Karpas-422 (cell line): Measurements from ENCODE around the gene MET. TPM values are rescaled to one million over a fixed set of nuclear protein-coding genes. Genes with fewer than 3 reads are reported as not detected.
"Not testable (repeated sequence)": the region's sequence is repeated elsewhere in the genome, so short reads cannot be mapped to it uniquely, and the experiment has no call there.

Source experiments
- DNase-seq: peaks from one replicate; pipeline ENCODE4 v3.0.0-alpha.2; 2015
- H2AFZ ChIP-seq: fragments of 200-600 bp; sonication (generic); 2 replicates; pipeline ENCODE4 v1.6.1; 2014; ENCODE audit warnings: antibody characterized with exemption, low read length, mixed read lengths
- H3K27ac ChIP-seq: fragments of 200-600 bp; sonication (generic); 2 replicates; pipeline ENCODE4 v1.5.1; 2014; ENCODE audit warnings: mild to moderate bottlenecking, low read length, moderate library complexity
- H3K27me3 ChIP-seq: fragments of 200-600 bp; sonication (generic); 2 replicates; pipeline ENCODE4 v1.6.1; 2014; ENCODE audit warnings: low read length, mixed read lengths
- H3K36me3 ChIP-seq: fragments of 200-600 bp; sonication (generic); 2 replicates; pipeline ENCODE4 v1.6.1; 2014; ENCODE audit warnings: low read length, mixed read lengths; ENCODE audit not compliant: insufficient read depth
- H3K4me1 ChIP-seq: fragments of 200-600 bp; sonication (generic); 2 replicates; pipeline ENCODE4 v1.6.1; 2014; ENCODE audit warnings: mild to moderate bottlenecking, low read length, mixed read lengths
- H3K4me2 ChIP-seq: fragments of 200-600 bp; sonication (generic); 2 replicates; pipeline ENCODE4 v1.6.1; 2014; ENCODE audit warnings: low read length, low read depth, mild to moderate bottlenecking; ENCODE audit not compliant: poor library complexity, severe bottlenecking
- H3K4me3 ChIP-seq: fragments of 200-600 bp; sonication (generic); 2 replicates; pipeline ENCODE4 v1.5.1; 2014; ENCODE audit warnings: mild to moderate bottlenecking, antibody characterized with exemption, low read length, mixed read lengths
- H3K79me2 ChIP-seq: fragments of 200-600 bp; sonication (generic); 2 replicates; pipeline ENCODE4 v1.6.1; 2014; ENCODE audit warnings: mild to moderate bottlenecking, low read length, mixed read lengths
- H3K9ac ChIP-seq: fragments of 200-600 bp; sonication (generic); 2 replicates; pipeline ENCODE4 v1.6.0; 2014; ENCODE audit warnings: low read length
- H3K9me2 ChIP-seq: fragments of 200-600 bp; sonication (generic), shearing (Covaris generic); replicated peaks from 2 replicates; pipeline ENCODE4 v1.6.0; 2014; ENCODE audit warnings: mild to moderate bottlenecking, low read length, moderate library complexity; ENCODE audit not compliant: insufficient read depth
- H3K9me3 ChIP-seq: fragments of 300-700, 200-600 bp; sonication (generic); 2 replicates; pipeline ENCODE4 v1.6.1; 2014; ENCODE audit warnings: low read length, mixed read lengths
- H4K20me1 ChIP-seq: fragments of 200-600 bp; sonication (generic); 2 replicates; pipeline ENCODE4 v1.6.1; 2014; ENCODE audit warnings: mild to moderate bottlenecking, antibody characterized with exemption, low read length, low read depth; ENCODE audit not compliant: insufficient read depth
- total RNA-seq: library from RNA; depleted of rRNA; stranded (reverse); fragments of >200 nt; shearing (Covaris generic); gene quantifications from 2 replicates; pipeline ENCODE4 v1.2.3, GENCODE V29; 2014; ENCODE audit warnings: low replicate concordance

Gene MET
- total RNA-seq, 1 experiment from 2014 or later = 158 TPM

- DNase-seq = no peak
- no peak overlapping the region for H3K27ac ChIP-seq
- no peak overlapping the region for H3K9ac ChIP-seq
- no peaks in the 10 kb centered on the region for H3K27me3 ChIP-seq
- H3K4me2 ChIP-seq = no peak overlapping the region
- no peaks in the 10 kb centered on the region for H4K20me1 ChIP-seq
- H3K9me3 ChIP-seq = no peaks in the 10 kb centered on the region
- H3K36me3 ChIP-seq = peaks cover 58% of the 10 kb centered on the region
- H3K79me2 ChIP-seq = peaks cover 22% of the 10 kb centered on the region
- no peak overlapping the region for H2AFZ ChIP-seq
- H3K9me2 ChIP-seq = no peaks in the 10 kb centered on the region
- no peaks in the 10 kb centered on the region for H3K4me1 ChIP-seq
- H3K4me3 ChIP-seq = no peak overlapping the region
Observed at GRCh38 chr7:116754186-116754585, 82.2 kb downstream of the MET start.

GRCh38 chr7:116757283-116757682 lies 85.3 kb downstream of the MET start:
- no peak overlapping the region for H3K9ac ChIP-seq
- DNase-seq = no peak
- H3K36me3 ChIP-seq = peaks cover 81% of the 10 kb centered on the region
- H3K9me3 ChIP-seq = no peaks in the 10 kb centered on the region
- no peak overlapping the region for H3K4me3 ChIP-seq
- H3K27me3 ChIP-seq = no peaks in the 10 kb centered on the region
- no peak overlapping the region for H3K27ac ChIP-seq
- no peak overlapping the region for H2AFZ ChIP-seq
- no peak overlapping the region for H3K4me2 ChIP-seq
- H3K79me2 ChIP-seq = peaks cover 28% of the 10 kb centered on the region
- no peaks in the 10 kb centered on the region for H4K20me1 ChIP-seq
- H3K4me1 ChIP-seq = no peaks in the 10 kb centered on the region
- H3K9me2 ChIP-seq = no peaks in the 10 kb centered on the region

GRCh38 chr7:116759642-116760041 lies 87.6 kb downstream of the MET start:
- not testable (repeated sequence) for H2AFZ ChIP-seq, H3K4me1 ChIP-seq, H3K9me2 ChIP-seq, H3K27ac ChIP-seq, DNase-seq, H3K9me3 ChIP-seq, H3K9ac ChIP-seq, H4K20me1 ChIP-seq, H3K4me2 ChIP-seq, H3K27me3 ChIP-seq, H3K4me3 ChIP-seq
- Histone ChIP-seq H3K36me3 (peaks cover 86% of the 10 kb centered on the region), H3K79me2 (peaks cover 33% of the 10 kb centered on the region)

- Histone ChIP-seq H3K27ac (no peak overlapping the region), H2AFZ (no peak overlapping the region), H3K9me3 (no peaks in the 10 kb centered on the region), H3K4me3 (no peak overlapping the region), H3K4me2 (no peak overlapping the region), H3K79me2 (peaks cover 23% of the 10 kb centered on the region; the same call in 1 of the 2 replicates), H3K27me3 (no peaks in the 10 kb centered on the region), H3K9ac (no peak overlapping the region), H3K4me1 (no peaks in the 10 kb centered on the region), H3K9me2 (no peaks in the 10 kb centered on the region), H4K20me1 (no peaks in the 10 kb centered on the region), H3K36me3 (peaks cover 73% of the 10 kb centered on the region)
- DNase-seq = no peak
Observed at GRCh38 chr7:116762971-116763370, 91.0 kb downstream of the MET start.

GRCh38 chr7:116763647-116764046 lies 91.7 kb downstream of the MET start:
- H2AFZ ChIP-seq = no peak overlapping the region
- DNase-seq = no peak
- H3K27me3 ChIP-seq = no peaks in the 10 kb centered on the region
- H3K9ac ChIP-seq = no peak overlapping the region
- H3K27ac ChIP-seq = no peak overlapping the region
- no peaks in the 10 kb centered on the region for H3K9me3 ChIP-seq
- no peak overlapping the region for H3K4me3 ChIP-seq
- no peak overlapping the region for H3K4me2 ChIP-seq
- H3K36me3 ChIP-seq = peaks cover 74% of the 10 kb centered on the region
- H4K20me1 ChIP-seq = no peaks in the 10 kb centered on the region
- no peaks in the 10 kb centered on the region for H3K4me1 ChIP-seq
- H3K9me2 ChIP-seq = no peaks in the 10 kb centered on the region
- peaks cover 20% of the 10 kb centered on the region; the same call in 1 of the 2 replicates for H3K79me2 ChIP-seq

GRCh38 chr7:116766881-116767280 lies 94.9 kb downstream of the MET start:
- peaks cover 77% of the 10 kb centered on the region for H3K36me3 ChIP-seq
- no peaks in the 10 kb centered on the region for H3K9me3 ChIP-seq
- no peaks in the 10 kb centered on the region for H4K20me1 ChIP-seq
- H2AFZ ChIP-seq = no peak overlapping the region
- no peak overlapping the region for H3K4me2 ChIP-seq
- H3K9me2 ChIP-seq = no peaks in the 10 kb centered on the region
- no peak overlapping the region for H3K4me3 ChIP-seq
- no peak overlapping the region for H3K9ac ChIP-seq
- DNase-seq = no peak
- H3K4me1 ChIP-seq = no peaks in the 10 kb centered on the region
- peaks cover 15% of the 10 kb centered on the region; the same call in 1 of the 2 replicates for H3K79me2 ChIP-seq
- H3K27ac ChIP-seq = no peak overlapping the region; the same call in 1 of the 2 replicates
- no peaks in the 10 kb centered on the region for H3K27me3 ChIP-seq

- H4K20me1 ChIP-seq = no peaks in the 10 kb centered on the region
- no peaks in the 10 kb centered on the region for H3K9me3 ChIP-seq
- H3K4me1 ChIP-seq = no peaks in the 10 kb centered on the region
- no peak overlapping the region for H3K4me2 ChIP-seq
- no peak for DNase-seq
- H3K27ac ChIP-seq = no peak overlapping the region
- no peak overlapping the region for H3K4me3 ChIP-seq
- no peaks in the 10 kb centered on the region for H3K9me2 ChIP-seq
- H3K27me3 ChIP-seq = no peaks in the 10 kb centered on the region
- no peak overlapping the region for H2AFZ ChIP-seq
- peaks cover 11% of the 10 kb centered on the region; the same call in 1 of the 2 replicates for H3K79me2 ChIP-seq
- peaks cover 76% of the 10 kb centered on the region for H3K36me3 ChIP-seq
- H3K9ac ChIP-seq = no peak overlapping the region
Observed at GRCh38 chr7:116769546-116769945, 97.5 kb downstream of the MET start.

- no peaks in the 10 kb centered on the region for H4K20me1 ChIP-seq
- H3K4me1 ChIP-seq = no peaks in the 10 kb centered on the region
- no peak overlapping the region for H3K4me3 ChIP-seq
- DNase-seq = no peak
- no peak overlapping the region for H2AFZ ChIP-seq
- no peak overlapping the region for H3K27ac ChIP-seq
- no peaks in the 10 kb centered on the region for H3K9me3 ChIP-seq
- H3K4me2 ChIP-seq = no peak overlapping the region
- peaks cover 9% of the 10 kb centered on the region; the same call in 1 of the 2 replicates for H3K79me2 ChIP-seq
- no peak overlapping the region for H3K9ac ChIP-seq
- H3K9me2 ChIP-seq = no peaks in the 10 kb centered on the region
- H3K36me3 ChIP-seq = peaks cover 78% of the 10 kb centered on the region
- no peaks in the 10 kb centered on the region for H3K27me3 ChIP-seq
Observed at GRCh38 chr7:116770941-116771340, 98.9 kb downstream of the MET start.

- no peak overlapping the region for H3K4me3 ChIP-seq
- H3K4me2 ChIP-seq = no peak overlapping the region
- no peaks in the 10 kb centered on the region for H3K9me2 ChIP-seq
- no peak for DNase-seq
- peaks cover 84% of the 10 kb centered on the region for H3K36me3 ChIP-seq
- peaks cover 9% of the 10 kb centered on the region; the same call in 1 of the 2 replicates for H3K79me2 ChIP-seq
- H3K27ac ChIP-seq = no peak overlapping the region
- H3K9ac ChIP-seq = no peak overlapping the region
- no peaks in the 10 kb centered on the region for H3K4me1 ChIP-seq
- no peaks in the 10 kb centered on the region for H3K27me3 ChIP-seq
- no peak overlapping the region for H2AFZ ChIP-seq
- no peaks in the 10 kb centered on the region for H4K20me1 ChIP-seq
- no peaks in the 10 kb centered on the region for H3K9me3 ChIP-seq
Observed at GRCh38 chr7:116771640-116772039, 99.6 kb downstream of the MET start.
